KMS-11 (cell line): ENCODE results near the gene EDNRB.

ENCODE experiments used
- H2AFZ ChIP-seq: fragments of 200-600 bp; sonication (generic); 2 replicates; pipeline ENCODE4 v1.6.1; 2016; ENCODE audit warnings: antibody characterized with exemption, mixed run types, low read depth
- H3K27ac ChIP-seq: fragments of 200-600 bp; sonication (generic); 2 replicates; pipeline ENCODE4 v1.6.1; 2016; ENCODE audit warnings: mild to moderate bottlenecking, mixed run types
- H3K27me3 ChIP-seq: fragments of 200-600 bp; sonication (generic); 2 replicates; pipeline ENCODE4 v1.6.1; 2017; ENCODE audit warnings: mild to moderate bottlenecking, low read depth, mixed run types, moderate library complexity; ENCODE audit not compliant: insufficient read depth
- H3K36me3 ChIP-seq: fragments of 200-600 bp; sonication (generic); 2 replicates; pipeline ENCODE4 v1.6.1; 2017; ENCODE audit warnings: mild to moderate bottlenecking, mixed run types; ENCODE audit not compliant: insufficient read depth
- H3K4me1 ChIP-seq: fragments of 200-600 bp; sonication (generic); 2 replicates; pipeline ENCODE4 v1.6.1; 2016; ENCODE audit warnings: mild to moderate bottlenecking, low read depth, mixed run types; ENCODE audit not compliant: poor library complexity, severe bottlenecking
- H3K4me2 ChIP-seq: fragments of 200-600 bp; sonication (generic); 2 replicates; pipeline ENCODE4 v1.7.0; 2016; ENCODE audit warnings: mild to moderate bottlenecking, mixed run types
- H3K4me3 ChIP-seq: fragments of 200-600 bp; sonication (generic); IDR thresholded peaks from 2 replicates; pipeline ENCODE4 v1.6.1; 2017; ENCODE audit warnings: low read depth, low read length, mixed read lengths; ENCODE audit not compliant: insufficient read depth
- H3K79me2 ChIP-seq: fragments of 200-600 bp; sonication (generic); 2 replicates; pipeline ENCODE4 v1.6.1; 2016; ENCODE audit warnings: low read depth, mixed run types; ENCODE audit not compliant: insufficient read depth
- H3K9ac ChIP-seq: fragments of 200-600 bp; sonication (generic); 2 replicates; pipeline ENCODE4 v1.6.1; 2016; ENCODE audit warnings: mild to moderate bottlenecking, mixed run types
- H4K20me1 ChIP-seq: fragments of 200-600 bp; sonication (generic); 2 replicates; pipeline ENCODE4 v1.6.1; 2016; ENCODE audit warnings: mild to moderate bottlenecking, mixed run types; ENCODE audit not compliant: insufficient read depth
- CTCF ChIP-seq: fragments of 200-600 bp; sonication (generic); conservative IDR thresholded peaks from 2 replicates; pipeline ENCODE4 v1.6.1; 2017; ENCODE audit warnings: low read depth, mild to moderate bottlenecking, antibody characterized with exemption, low read length, moderate library complexity, mixed read lengths

Gene EDNRB

DNA sequence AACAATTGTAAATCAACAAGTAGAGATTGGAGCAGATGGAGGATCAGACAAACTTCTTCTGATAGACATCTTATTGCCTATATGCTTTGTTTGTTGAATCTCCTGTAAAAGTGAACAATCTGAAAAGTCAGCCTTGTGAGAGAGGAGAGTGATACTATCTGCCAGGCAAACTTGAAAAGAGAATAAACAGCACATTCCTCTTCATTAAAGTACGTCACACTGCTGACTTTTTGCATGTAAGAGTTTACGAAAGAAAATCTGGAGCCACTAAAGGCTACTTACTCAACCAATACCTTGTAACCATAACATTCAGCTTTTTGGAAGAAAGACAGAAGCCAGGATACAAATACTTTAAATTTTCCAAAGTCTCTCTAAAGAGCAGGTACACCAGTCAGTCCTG lies 42.5 kb downstream of the EDNRB start:
- Histone ChIP-seq H3K79me2 (no peaks in the 10 kb centered on the region), H2AFZ (no peak overlapping the region)
- TF ChIP-seq CTCF, result no peak

GRCh38 chr13:77874406-77874805 lies 44.2 kb downstream of the EDNRB start:
- TF ChIP-seq CTCF, result no peak
- no peak overlapping the region for H3K27ac ChIP-seq
- no peak overlapping the region for H2AFZ ChIP-seq
- no peak overlapping the region for H3K9ac ChIP-seq
- no peak overlapping the region for H3K4me2 ChIP-seq
- no peak overlapping the region for H3K4me3 ChIP-seq
- no peaks in the 10 kb centered on the region for H4K20me1 ChIP-seq
- no peaks in the 10 kb centered on the region for H3K27me3 ChIP-seq
- H3K4me1 ChIP-seq, result no peaks in the 10 kb centered on the region
- no peaks in the 10 kb centered on the region for H3K36me3 ChIP-seq
- no peaks in the 10 kb centered on the region for H3K79me2 ChIP-seq

More for the DNA sequence above, 42.5 kb downstream of the EDNRB start:
- Histone ChIP-seq H3K27me3 (no peaks in the 10 kb centered on the region), H4K20me1 (no peaks in the 10 kb centered on the region), H3K9ac (no peak overlapping the region), H3K4me2 (no peak overlapping the region), H3K4me1 (no peaks in the 10 kb centered on the region), H3K4me3 (no peak overlapping the region), H3K27ac (no peak overlapping the region), H3K36me3 (no peaks in the 10 kb centered on the region)

GRCh38 chr13:77872995-77873394 lies 45.6 kb downstream of the EDNRB start:
- H3K4me1 ChIP-seq, result no peaks in the 10 kb centered on the region
- H3K36me3 ChIP-seq, result no peaks in the 10 kb centered on the region
- TF ChIP-seq CTCF, result no peak
- no peak overlapping the region for H2AFZ ChIP-seq
- H3K4me2 ChIP-seq, result no peak overlapping the region
- no peak overlapping the region for H3K4me3 ChIP-seq
- H3K27ac ChIP-seq, result no peak overlapping the region
- no peak overlapping the region for H3K9ac ChIP-seq
- H3K27me3 ChIP-seq, result no peaks in the 10 kb centered on the region
- H3K79me2 ChIP-seq, result no peaks in the 10 kb centered on the region
- H4K20me1 ChIP-seq, result no peaks in the 10 kb centered on the region

DNA sequence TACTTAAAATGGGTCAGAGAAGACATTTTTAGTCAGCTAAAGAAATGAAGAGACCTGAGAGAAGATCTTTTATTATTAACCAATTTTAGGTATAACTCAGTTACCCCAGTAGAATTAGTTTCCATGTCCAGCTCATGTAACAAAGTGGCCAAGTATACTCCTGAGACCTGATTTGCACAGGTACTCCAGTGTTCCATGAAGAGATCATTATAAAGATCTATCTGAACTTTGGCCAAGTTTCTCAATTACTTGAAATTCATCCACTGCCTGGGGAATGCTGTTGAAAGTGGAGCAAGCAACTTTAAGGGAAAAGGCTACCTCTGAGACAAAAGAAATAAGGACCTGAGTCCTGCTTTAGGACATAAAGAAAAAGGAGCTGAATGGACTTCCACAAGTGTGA lies 47.0 kb downstream of the EDNRB start:
- TF ChIP-seq CTCF, result no peak
- no peak overlapping the region for H3K27ac ChIP-seq
- no peaks in the 10 kb centered on the region for H4K20me1 ChIP-seq
- H2AFZ ChIP-seq, result no peak overlapping the region
- no peak overlapping the region for H3K4me2 ChIP-seq
- H3K36me3 ChIP-seq, result no peaks in the 10 kb centered on the region
- H3K4me3 ChIP-seq, result no peak overlapping the region
- no peaks in the 10 kb centered on the region for H3K4me1 ChIP-seq
- H3K79me2 ChIP-seq, result no peaks in the 10 kb centered on the region
- no peaks in the 10 kb centered on the region for H3K27me3 ChIP-seq
- no peak overlapping the region for H3K9ac ChIP-seq
